Neural progenitor cell (in vitro differentiated cells): ENCODE data around the gene LEMD2. TPM values are rescaled to one million over a fixed set of nuclear protein-coding genes. Genes with fewer than 3 reads are reported as not detected.

Experiments
- DNase-seq: peaks from one replicate; pipeline ENCODE4 v3.0.0-alpha.2; 2016; ENCODE audit warnings: low spot score
- H2AFZ ChIP-seq: fragments of 200-600 bp; sonication (generic); replicated peaks from 2 replicates; pipeline ENCODE4 v1.6.1; 2016; ENCODE audit warnings: antibody characterized with exemption
- H3F3A ChIP-seq: fragments of 200-600 bp; sonication (generic); 2 replicates; pipeline ENCODE4 v1.6.1; 2016; ENCODE audit warnings: antibody characterized with exemption, low read depth
- H3K27ac ChIP-seq: fragments of 200-600 bp; sonication (generic); 2 replicates; pipeline ENCODE4 v1.5.1; 2016; ENCODE audit warnings: mild to moderate bottlenecking
- H3K27me3 ChIP-seq: fragments of 200-600 bp; sonication (generic); 2 replicates; pipeline ENCODE4 v1.6.1; 2016; ENCODE audit warnings: mild to moderate bottlenecking, moderate library complexity
- H3K36me3 ChIP-seq: fragments of 200-600 bp; sonication (generic); 2 replicates; pipeline ENCODE4 v1.5.1; 2016
- H3K4me1 ChIP-seq: fragments of 200-600 bp; sonication (generic); 2 replicates; pipeline ENCODE4 v1.6.1; 2016; ENCODE audit warnings: mixed run types
- H3K4me2 ChIP-seq: fragments of 200-600 bp; sonication (generic); 2 replicates; pipeline ENCODE4 v1.6.1; 2016
- H3K4me3 ChIP-seq: fragments of 200-600 bp; sonication (generic); 2 replicates; pipeline ENCODE4 v1.5.1; 2016
- H3K79me2 ChIP-seq: fragments of 200-600 bp; sonication (generic); 2 replicates; pipeline ENCODE4 v1.6.1; 2016; ENCODE audit warnings: low read depth
- H3K9ac ChIP-seq: fragments of 200-600 bp; sonication (generic); 2 replicates; pipeline ENCODE4 v1.6.1; 2016
- H3K9me3 ChIP-seq: fragments of 200-600 bp; sonication (generic); 2 replicates; pipeline ENCODE4 v1.5.1; 2016; ENCODE audit warnings: low read depth
- H4K20me1 ChIP-seq: fragments of 200-600 bp; sonication (generic); 2 replicates; pipeline ENCODE4 v1.6.1; 2016; ENCODE audit warnings: low read depth
- H3K27ac Mint-ChIP-seq: 3 replicates; pipeline ENCODE4 v1.8.0; 2021; ENCODE audit warnings: mixed read lengths
- H3K27me3 Mint-ChIP-seq: 2 replicates; pipeline ENCODE4 v1.8.0; 2022; ENCODE audit warnings: low read depth, mild to moderate bottlenecking, inconsistent platforms, moderate library complexity, mixed read lengths; ENCODE audit not compliant: insufficient read depth
- H3K36me3 Mint-ChIP-seq: 3 replicates; pipeline ENCODE4 v1.8.0; 2021; ENCODE audit warnings: mixed read lengths
- H3K4me1 Mint-ChIP-seq: 3 replicates; pipeline ENCODE4 v1.8.0; 2021; ENCODE audit warnings: mixed read lengths
- H3K4me3 Mint-ChIP-seq: 3 replicates; pipeline ENCODE4 v1.8.0; 2021; ENCODE audit warnings: mild to moderate bottlenecking, moderate library complexity, mixed read lengths
- H3K9me3 Mint-ChIP-seq: 3 replicates; pipeline ENCODE4 v1.8.0; 2020; ENCODE audit warnings: mixed read lengths
- EZH2 ChIP-seq: fragments of 200-600 bp; sonication (generic); IDR thresholded peaks from 2 replicates; pipeline ENCODE4 v1.6.1; 2017; ENCODE audit warnings: antibody characterized with exemption, mild to moderate bottlenecking, moderate library complexity
- EZH2phosphoT487 ChIP-seq: fragments of 200-600 bp; sonication (generic); IDR thresholded peaks from 2 replicates; pipeline ENCODE4 v1.6.1; 2017; ENCODE audit warnings: antibody characterized with exemption
- total RNA-seq: library from RNA; depleted of rRNA; stranded (reverse); fragments of >200 nt; gene quantifications from 2 replicates; pipeline ENCODE4 v1.2.3, GENCODE V29; 2015; ENCODE audit warnings: low replicate concordance
- TF ChIP-seq, protein P1 (sequence below): fragments of 200-600 bp; sonication (generic); IDR thresholded peaks from 2 replicates; pipeline ENCODE4 v1.5.1; 2017; ENCODE audit warnings: antibody characterized with exemption, mild to moderate bottlenecking

The LEMD2 gene
- total RNA-seq, 1 donor from 2014 or later, result 31.8 TPM

DNA sequence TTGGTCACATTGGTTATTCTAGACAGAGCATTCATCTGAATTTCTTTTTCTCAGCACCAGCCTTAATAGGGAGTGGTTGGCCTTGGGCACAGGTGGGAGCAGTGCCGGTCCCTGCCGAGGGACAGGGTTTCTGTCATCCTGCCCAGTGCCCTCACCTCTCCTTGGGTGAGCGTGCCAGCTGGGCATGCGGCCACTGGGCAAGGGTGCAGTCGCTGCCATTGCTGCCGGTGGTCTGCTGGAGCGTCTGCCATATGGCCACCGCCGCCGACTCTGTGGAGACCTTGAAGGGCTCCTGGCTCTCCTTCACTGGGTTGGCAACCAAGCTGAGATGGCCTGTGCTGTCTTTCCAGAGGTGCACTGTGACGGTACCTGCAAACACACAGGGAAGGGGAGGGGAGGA is 61.0 kb downstream of the LEMD2 start:
- TF ChIP-seq, protein P1, sequence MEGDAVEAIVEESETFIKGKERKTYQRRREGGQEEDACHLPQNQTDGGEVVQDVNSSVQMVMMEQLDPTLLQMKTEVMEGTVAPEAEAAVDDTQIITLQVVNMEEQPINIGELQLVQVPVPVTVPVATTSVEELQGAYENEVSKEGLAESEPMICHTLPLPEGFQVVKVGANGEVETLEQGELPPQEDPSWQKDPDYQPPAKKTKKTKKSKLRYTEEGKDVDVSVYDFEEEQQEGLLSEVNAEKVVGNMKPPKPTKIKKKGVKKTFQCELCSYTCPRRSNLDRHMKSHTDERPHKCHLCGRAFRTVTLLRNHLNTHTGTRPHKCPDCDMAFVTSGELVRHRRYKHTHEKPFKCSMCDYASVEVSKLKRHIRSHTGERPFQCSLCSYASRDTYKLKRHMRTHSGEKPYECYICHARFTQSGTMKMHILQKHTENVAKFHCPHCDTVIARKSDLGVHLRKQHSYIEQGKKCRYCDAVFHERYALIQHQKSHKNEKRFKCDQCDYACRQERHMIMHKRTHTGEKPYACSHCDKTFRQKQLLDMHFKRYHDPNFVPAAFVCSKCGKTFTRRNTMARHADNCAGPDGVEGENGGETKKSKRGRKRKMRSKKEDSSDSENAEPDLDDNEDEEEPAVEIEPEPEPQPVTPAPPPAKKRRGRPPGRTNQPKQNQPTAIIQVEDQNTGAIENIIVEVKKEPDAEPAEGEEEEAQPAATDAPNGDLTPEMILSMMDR, result no peak
- TF ChIP-seq EZH2phosphoT487, result no peak
- no peak for TF ChIP-seq EZH2
- H3K4me1 Mint-ChIP-seq, result peaks cover 16% of the 10 kb centered on the region

DNA sequence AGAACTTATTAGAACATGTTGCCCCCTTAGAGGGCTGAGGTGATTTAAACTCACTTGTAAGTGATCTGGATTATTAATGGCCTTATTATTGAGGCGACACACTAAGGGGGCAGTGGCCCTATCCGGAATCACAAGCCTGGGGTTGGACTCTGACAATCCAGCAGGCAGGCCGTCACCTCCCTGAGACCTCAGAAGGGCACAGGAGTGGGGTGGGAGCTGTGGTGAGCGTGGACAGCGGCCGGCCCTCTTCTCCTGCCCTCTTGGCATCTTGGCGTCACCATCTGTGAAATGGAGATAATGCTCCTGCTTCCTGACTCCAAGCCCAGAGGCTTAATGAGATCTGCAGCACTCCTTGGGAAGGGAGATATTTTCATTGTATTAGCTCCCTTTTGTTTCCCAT is 61.8 kb downstream of the LEMD2 start:
- Mint-ChIP-seq H3K36me3 (no peaks in the 10 kb centered on the region), H3K27ac (no peak overlapping the region), H3K4me3 (no peak overlapping the region), H3K4me1 (peaks cover 10% of the 10 kb centered on the region), H3K27me3 (peaks cover 8% of the 10 kb centered on the region), H3K9me3 (no peaks in the 10 kb centered on the region)
- no peak overlapping the region for H3K4me3 ChIP-seq
- no peak for DNase-seq
- TF ChIP-seq EZH2phosphoT487 (no peak), EZH2 (no peak)
- TF ChIP-seq, protein P1, result no peak
- H3K4me2 ChIP-seq, result no peak overlapping the region
- H3F3A ChIP-seq, result peaks cover 4% of the 10 kb centered on the region
- no peak overlapping the region for H2AFZ ChIP-seq
- H3K9me3 ChIP-seq, result no peaks in the 10 kb centered on the region
- H3K9ac ChIP-seq, result no peak overlapping the region
- H3K27me3 ChIP-seq, result no peaks in the 10 kb centered on the region
- no peak overlapping the region for H3K27ac ChIP-seq
- no peaks in the 10 kb centered on the region for H4K20me1 ChIP-seq
- no peaks in the 10 kb centered on the region for H3K79me2 ChIP-seq
- H3K4me1 ChIP-seq, result peaks cover 4% of the 10 kb centered on the region
- no peaks in the 10 kb centered on the region for H3K36me3 ChIP-seq

More for the DNA sequence above, 61.0 kb downstream of the LEMD2 start:
- Histone ChIP-seq H3K4me2 (no peak overlapping the region), H3K9me3 (no peaks in the 10 kb centered on the region), H3F3A (peaks cover 4% of the 10 kb centered on the region), H3K27me3 (no peaks in the 10 kb centered on the region), H3K4me3 (no peak overlapping the region), H3K36me3 (no peaks in the 10 kb centered on the region), H3K9ac (no peak overlapping the region), H2AFZ (no peak overlapping the region), H3K79me2 (no peaks in the 10 kb centered on the region), H3K27ac (no peak overlapping the region), H4K20me1 (no peaks in the 10 kb centered on the region), H3K4me1 (peaks cover 4% of the 10 kb centered on the region)
- no peaks in the 10 kb centered on the region for H3K9me3 Mint-ChIP-seq
- no peak overlapping the region for H3K4me3 Mint-ChIP-seq
- DNase-seq, result no peak
- peaks cover 8% of the 10 kb centered on the region for H3K27me3 Mint-ChIP-seq
- H3K36me3 Mint-ChIP-seq, result no peaks in the 10 kb centered on the region
- no peak overlapping the region for H3K27ac Mint-ChIP-seq

DNA sequence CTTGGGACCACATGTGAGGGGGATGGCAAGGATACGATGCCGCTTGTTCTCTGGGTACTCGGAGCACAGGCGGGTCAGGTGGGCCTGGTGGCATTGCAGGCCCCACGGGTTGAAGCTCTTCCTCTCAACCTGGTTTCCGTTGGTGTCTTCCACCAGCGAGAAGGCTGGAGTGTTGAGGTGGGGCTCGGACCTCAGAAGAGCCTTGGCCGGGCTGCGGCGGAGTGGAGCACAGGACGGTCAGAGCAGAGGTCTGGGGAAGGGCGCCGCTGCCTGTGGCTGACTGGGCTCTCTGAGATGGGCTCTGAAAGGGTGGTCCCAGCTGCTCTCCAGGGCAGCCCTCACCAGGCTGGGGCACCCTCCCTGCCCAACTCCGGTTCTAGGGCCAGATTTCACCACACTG is 62.2 kb downstream of the LEMD2 start:
- no peak overlapping the region for H3K4me3 Mint-ChIP-seq
- no peak for TF ChIP-seq EZH2phosphoT487
- TF ChIP-seq EZH2, result no peak
- TF ChIP-seq, protein P1, result no peak
- H4K20me1 ChIP-seq, result no peaks in the 10 kb centered on the region
- no peak overlapping the region for H3K27ac ChIP-seq
- H3K27ac Mint-ChIP-seq, result no peak overlapping the region
- H3K4me3 ChIP-seq, result no peak overlapping the region
- no peaks in the 10 kb centered on the region for H3K36me3 Mint-ChIP-seq
- no peak for DNase-seq
- no peak overlapping the region for H3K4me2 ChIP-seq
- H2AFZ ChIP-seq, result no peak overlapping the region
- H3K4me1 Mint-ChIP-seq, result peaks cover 10% of the 10 kb centered on the region
- no peak overlapping the region for H3K9ac ChIP-seq
- H3K9me3 Mint-ChIP-seq, result no peaks in the 10 kb centered on the region
- H3K79me2 ChIP-seq, result no peaks in the 10 kb centered on the region
- no peaks in the 10 kb centered on the region for H3K27me3 ChIP-seq
- H3F3A ChIP-seq, result peaks cover 4% of the 10 kb centered on the region
- H3K4me1 ChIP-seq, result peaks cover 4% of the 10 kb centered on the region
- peaks cover 8% of the 10 kb centered on the region for H3K27me3 Mint-ChIP-seq
- no peaks in the 10 kb centered on the region for H3K9me3 ChIP-seq
- H3K36me3 ChIP-seq, result no peaks in the 10 kb centered on the region
